Sigmoid colon (tissue), 7 donors: ENCODE measurements around the gene AFDN. TPM values are rescaled to one million over a fixed set of nuclear protein-coding genes. Genes with fewer than 3 reads are reported as not detected.
"Not testable (repeated sequence)": the region's sequence is repeated elsewhere in the genome, so short reads cannot be mapped to it uniquely, and the experiment has no call there.

Experiments
- DNase-seq: peaks from one replicate; pipeline ENCODE4 v3.0.0-alpha.2; 2019
- H3K27ac ChIP-seq, 4 donors: fragments of 200-600 bp; sonication (generic); one replicate each; pipeline ENCODE4 v1.5.1; 2016 to 2019; ENCODE audit warnings: mild to moderate bottlenecking in 1 of 4
- H3K27me3 ChIP-seq, 3 donors: fragments of 200-600 bp; sonication (generic); one replicate each; pipeline ENCODE4 v1.5.1; 2019; ENCODE audit warnings: mild to moderate bottlenecking in 1 of 3
- H3K36me3 ChIP-seq, 4 donors: fragments of 200-600 bp; sonication (generic); one replicate each; pipeline ENCODE4 v1.5.1; 2016 to 2019
- H3K4me1 ChIP-seq, 4 donors: fragments of 200-600 bp; sonication (generic); one replicate each; pipeline ENCODE4 v1.5.1; 2017 to 2019
- H3K4me3 ChIP-seq, 4 donors: fragments of 200-600 bp; sonication (generic); one replicate each; pipeline ENCODE4 v1.5.1; 2017 to 2019; ENCODE audit warnings: mild to moderate bottlenecking in 2 of 4, moderate library complexity in 1 of 4
- H3K9me3 ChIP-seq, 4 donors: fragments of 200-600 bp in 3 of 4; sonication (generic) in 3 of 4; one replicate each; pipeline versions ENCODE4 v1.5.1 to v1.6.1; 2013 to 2019
- EP300 ChIP-seq, 4 donors: sonication (generic); formaldehyde crosslinking; IDR thresholded peaks; one replicate each; pipeline ENCODE4 v1.6.1; 2017; ENCODE audit warnings: antibody characterized with exemption in 4 of 4
- POLR2A ChIP-seq, 2 donors: fragments of 450-650 bp; IDR thresholded peaks; one replicate each; pipeline ENCODE4 v1.6.1; 2016; ENCODE audit warnings: antibody characterized with exemption in 2 of 2, mild to moderate bottlenecking in 2 of 2, moderate library complexity in 2 of 2
- POLR2AphosphoS5 ChIP-seq, 4 donors: sonication (generic); formaldehyde crosslinking; IDR thresholded peaks; one replicate each; pipeline ENCODE4 v1.6.1; 2017; ENCODE audit warnings: antibody characterized with exemption in 4 of 4
- WGBS, 2 donors: extraction: QIAGEN DNeasy Blood & Tissue Kit; methylation state at CpG; one replicate each; pipeline ENCODE4 v1.1.7; 2013; 5-methylcytosine and 5-hydroxymethylcytosine counted together
- intact Hi-C: fragments of 100-400 bp; cut with DNase I; formaldehyde crosslinking; loops from one replicate; pipeline ENCODE4 v1.15.1; 2023
- polyA plus RNA-seq, 3 donors: library from polyadenylated mRNA; stranded (reverse); fragments of 200-250 nt; gene quantifications; one replicate each; pipeline ENCODE4 v1.2.3, GENCODE V29; 2013
- total RNA-seq, 4 donors: library from RNA; depleted of rRNA; stranded (reverse); fragments of >200 nt; gene quantifications; one replicate each; pipeline ENCODE4 v1.1.0, GENCODE V29; 2016
- TF ChIP-seq, protein P1 (sequence below), 4 experiments: fragments of 450-650 bp in 3 of 4; fragments of 200-600 bp in 1 of 4; IDR thresholded peaks; one replicate each; pipeline ENCODE4 v1.5.1; 2016 to 2019; ENCODE audit warnings: antibody characterized with exemption in 4 of 4, mild to moderate bottlenecking in 3 of 4, moderate library complexity in 2 of 4
- donor health status: healthy with polysubstance abuse.
- donor health status: Bipolar disorder and iron deficiency.
- donor health status: healthy.

AFDN gene
- total and polyA plus RNA-seq, 7 donors, result 43.2 to 104 (median 83.6) TPM

DNA sequence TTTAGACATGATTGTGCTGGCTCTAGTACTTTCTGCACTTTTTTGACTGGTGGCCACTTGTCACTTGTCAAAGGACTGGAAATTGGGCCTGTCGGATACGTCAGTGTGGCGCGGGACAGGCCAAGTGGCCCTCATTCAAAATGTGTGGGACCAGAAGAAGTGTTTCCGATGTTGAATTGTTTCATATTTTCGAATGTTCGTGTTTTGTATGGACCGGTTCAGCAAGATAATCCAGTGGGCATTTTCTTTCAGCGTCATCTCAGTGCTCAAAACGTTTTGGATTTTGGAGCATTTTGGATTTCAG, 174.3 kb downstream of the AFDN start:
- intact Hi-C loops, result no loop called here
- H3K36me3 ChIP-seq, result no peaks in the 10 kb centered on the region
- no peak for DNase-seq
- TF ChIP-seq, protein P1, sequence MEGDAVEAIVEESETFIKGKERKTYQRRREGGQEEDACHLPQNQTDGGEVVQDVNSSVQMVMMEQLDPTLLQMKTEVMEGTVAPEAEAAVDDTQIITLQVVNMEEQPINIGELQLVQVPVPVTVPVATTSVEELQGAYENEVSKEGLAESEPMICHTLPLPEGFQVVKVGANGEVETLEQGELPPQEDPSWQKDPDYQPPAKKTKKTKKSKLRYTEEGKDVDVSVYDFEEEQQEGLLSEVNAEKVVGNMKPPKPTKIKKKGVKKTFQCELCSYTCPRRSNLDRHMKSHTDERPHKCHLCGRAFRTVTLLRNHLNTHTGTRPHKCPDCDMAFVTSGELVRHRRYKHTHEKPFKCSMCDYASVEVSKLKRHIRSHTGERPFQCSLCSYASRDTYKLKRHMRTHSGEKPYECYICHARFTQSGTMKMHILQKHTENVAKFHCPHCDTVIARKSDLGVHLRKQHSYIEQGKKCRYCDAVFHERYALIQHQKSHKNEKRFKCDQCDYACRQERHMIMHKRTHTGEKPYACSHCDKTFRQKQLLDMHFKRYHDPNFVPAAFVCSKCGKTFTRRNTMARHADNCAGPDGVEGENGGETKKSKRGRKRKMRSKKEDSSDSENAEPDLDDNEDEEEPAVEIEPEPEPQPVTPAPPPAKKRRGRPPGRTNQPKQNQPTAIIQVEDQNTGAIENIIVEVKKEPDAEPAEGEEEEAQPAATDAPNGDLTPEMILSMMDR (IDR thresholded peaks at IDR 0.05), result no peak
- TF ChIP-seq POLR2A (IDR thresholded peaks at IDR 0.05), result no peak
- TF ChIP-seq EP300 (IDR thresholded peaks at IDR 0.05), result no peak
- TF ChIP-seq POLR2AphosphoS5 (IDR thresholded peaks at IDR 0.05), result no peak
- H3K27me3 ChIP-seq, result peaks cover 0 to 34% (median 31%) of the 10 kb centered on the region in 3 donors
- H3K4me3 ChIP-seq, result no peak overlapping the region
- H3K27ac ChIP-seq, result no peak overlapping the region
- no peaks in the 10 kb centered on the region for H3K9me3 ChIP-seq
- no peaks in the 10 kb centered on the region for H3K4me1 ChIP-seq
- WGBS, 2 donors, result 88 to 95% methylated on average over 10 of the region's 10 CpGs

GRCh38 chr6:168001514-168001913, 174.8 kb downstream of the AFDN start:
- intact Hi-C loops, H3K4me1 ChIP-seq, DNase-seq, H3K4me3 ChIP-seq, H3K36me3 ChIP-seq, H3K9me3 ChIP-seq, H3K27ac ChIP-seq: not testable (repeated sequence)
- H3K27me3 ChIP-seq, result peaks cover 0 to 34% (median 31%) of the 10 kb centered on the region in 3 donors
- 86 to 87% methylated on average over 21 of the region's 21 CpGs for WGBS, 2 donors

DNA sequence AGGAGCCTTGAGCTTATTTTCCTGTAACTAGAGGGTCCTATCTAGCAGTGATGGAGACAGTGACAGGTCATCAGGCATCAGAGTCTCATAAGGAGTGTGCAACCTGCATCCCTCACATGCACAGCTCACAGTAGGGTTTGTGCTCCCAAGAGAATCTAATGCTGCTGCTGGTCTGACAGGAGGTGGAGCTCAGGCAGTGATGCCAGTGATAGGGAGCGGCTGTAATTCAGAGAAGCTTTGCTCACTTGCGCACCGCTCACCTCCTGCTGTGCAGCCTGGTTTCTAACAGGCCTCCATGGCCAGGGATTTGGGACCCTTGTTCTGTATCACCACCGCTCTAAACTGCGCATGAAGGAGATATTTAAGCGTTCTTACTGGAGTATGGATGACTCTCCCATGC, 176.1 kb downstream of the AFDN start:
- 88 to 96% methylated on average over 6 of the region's 6 CpGs for WGBS, 2 donors
- Histone ChIP-seq H3K9me3 (no peaks in the 10 kb centered on the region), H3K36me3 (no peaks in the 10 kb centered on the region), H3K4me1 (no peaks in the 10 kb centered on the region), H3K4me3 (no peak overlapping the region), H3K27me3 (peaks cover 0 to 30% (median 27%) of the 10 kb centered on the region in 3 donors), H3K27ac (no peak overlapping the region)
- DNase-seq, result no peak
- intact Hi-C loops, result no loop called here
- TF ChIP-seq, protein P1 (IDR thresholded peaks at IDR 0.05), result no peak
- TF ChIP-seq POLR2A (IDR thresholded peaks at IDR 0.05), result no peak

- 78 to 88% methylated on average over 7 of the region's 7 CpGs for WGBS, 2 donors
- TF ChIP-seq POLR2AphosphoS5 (IDR thresholded peaks at IDR 0.05) (no peak), EP300 (IDR thresholded peaks at IDR 0.05) (no peak), POLR2A (IDR thresholded peaks at IDR 0.05) (no peak)
- TF ChIP-seq, protein P1 (IDR thresholded peaks at IDR 0.05), result no peak
- peaks cover 0 to 17% (median 17%) of the 10 kb centered on the region in 3 donors for H3K27me3 ChIP-seq
- no peak overlapping the region for H3K27ac ChIP-seq
- H3K36me3 ChIP-seq, result no peaks in the 10 kb centered on the region
- no peak for DNase-seq
- H3K9me3 ChIP-seq, result no peaks in the 10 kb centered on the region
- no peaks in the 10 kb centered on the region for H3K4me1 ChIP-seq
- no peak overlapping the region for H3K4me3 ChIP-seq
- intact Hi-C loops, result no loop called here
These were observed 177.3 kb downstream of the AFDN start for GRCh38 chr6:168004023-168004422.

GRCh38 chr6:168004945-168005344, 178.2 kb downstream of the AFDN start:
- WGBS, 2 donors, result 94 to 98% methylated on average over 11 of the region's 11 CpGs
- intact Hi-C loops, result no loop called here
- Histone ChIP-seq H3K36me3 (no peaks in the 10 kb centered on the region), H3K27ac (no peak overlapping the region), H3K4me1 (no peaks in the 10 kb centered on the region), H3K4me3 (no peak overlapping the region), H3K9me3 (no peaks in the 10 kb centered on the region), H3K27me3 (peaks cover 0 to 13% (median 10%) of the 10 kb centered on the region in 3 donors)
- no peak for DNase-seq
- TF ChIP-seq POLR2AphosphoS5 (IDR thresholded peaks at IDR 0.05) (no peak), EP300 (IDR thresholded peaks at IDR 0.05) (no peak), POLR2A (IDR thresholded peaks at IDR 0.05) (no peak)
- TF ChIP-seq, protein P1 (IDR thresholded peaks at IDR 0.05), result no peak
